Nephron (organoid): Measurements from ENCODE around the gene DDX59.

Source experiments
- H3K27ac Mint-ChIP-seq, 3 experiments: 2 replicates each; pipeline ENCODE4 v1.8.0; 2020; ENCODE audit warnings: mixed read lengths in 3 of 3, mild to moderate bottlenecking in 2 of 3, moderate library complexity in 1 of 3
- H3K27me3 Mint-ChIP-seq: 2 replicates; pipeline ENCODE4 v1.8.0; 2021; ENCODE audit warnings: low read depth, mild to moderate bottlenecking, moderate library complexity, mixed read lengths
- H3K36me3 Mint-ChIP-seq: 2 replicates; pipeline ENCODE4 v1.8.0; 2020; ENCODE audit warnings: low read depth, mixed read lengths
- H3K4me1 Mint-ChIP-seq: 2 replicates; pipeline ENCODE4 v1.8.0; 2020; ENCODE audit warnings: mixed read lengths
- H3K4me3 Mint-ChIP-seq, 3 experiments: 2 replicates each; pipeline ENCODE4 v1.8.0; 2020; ENCODE audit warnings: mild to moderate bottlenecking in 3 of 3, mixed read lengths in 3 of 3, moderate library complexity in 2 of 3
- H3K9me3 Mint-ChIP-seq: 2 replicates; pipeline ENCODE4 v1.8.0; 2020; ENCODE audit warnings: mixed read lengths
- TF ChIP-seq, protein P1 (sequence below), 3 experiments: fragments of 200-600 bp; sonication (generic); IDR thresholded peaks; one replicate each; pipeline ENCODE4 v1.5.0; 2021; ENCODE audit warnings: antibody characterized with exemption in 3 of 3; ENCODE audit not compliant: unreplicated experiment in 3 of 3

Gene DDX59

DNA sequence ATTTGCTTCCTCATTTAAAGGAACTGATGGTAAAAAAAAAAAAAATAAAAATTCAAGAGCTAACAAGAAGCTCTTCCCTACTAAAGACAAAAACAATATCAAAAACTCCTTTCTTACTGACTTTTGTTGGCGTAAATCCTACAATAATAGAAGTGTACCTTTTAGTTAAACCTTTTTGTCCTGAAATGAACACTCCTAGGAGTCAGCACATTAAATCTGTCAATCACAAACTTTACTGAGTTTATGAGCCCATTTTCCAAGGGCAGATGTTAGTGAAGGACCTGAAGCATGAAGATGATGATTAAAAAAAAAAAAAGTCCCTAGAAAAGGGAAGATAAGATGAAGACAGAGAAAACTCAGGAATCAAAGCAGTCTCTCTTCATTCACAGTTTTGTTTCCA, 22.6 kb upstream of the DDX59 start:
- Mint-ChIP-seq H3K9me3 (peaks cover 3% of the 10 kb centered on the region), H3K27me3 (no peaks in the 10 kb centered on the region), H3K36me3 (no peaks in the 10 kb centered on the region), H3K27ac (no peak overlapping the region), H3K4me3 (no peak overlapping the region), H3K4me1 (peaks cover 10% of the 10 kb centered on the region)
- TF ChIP-seq, protein P1, sequence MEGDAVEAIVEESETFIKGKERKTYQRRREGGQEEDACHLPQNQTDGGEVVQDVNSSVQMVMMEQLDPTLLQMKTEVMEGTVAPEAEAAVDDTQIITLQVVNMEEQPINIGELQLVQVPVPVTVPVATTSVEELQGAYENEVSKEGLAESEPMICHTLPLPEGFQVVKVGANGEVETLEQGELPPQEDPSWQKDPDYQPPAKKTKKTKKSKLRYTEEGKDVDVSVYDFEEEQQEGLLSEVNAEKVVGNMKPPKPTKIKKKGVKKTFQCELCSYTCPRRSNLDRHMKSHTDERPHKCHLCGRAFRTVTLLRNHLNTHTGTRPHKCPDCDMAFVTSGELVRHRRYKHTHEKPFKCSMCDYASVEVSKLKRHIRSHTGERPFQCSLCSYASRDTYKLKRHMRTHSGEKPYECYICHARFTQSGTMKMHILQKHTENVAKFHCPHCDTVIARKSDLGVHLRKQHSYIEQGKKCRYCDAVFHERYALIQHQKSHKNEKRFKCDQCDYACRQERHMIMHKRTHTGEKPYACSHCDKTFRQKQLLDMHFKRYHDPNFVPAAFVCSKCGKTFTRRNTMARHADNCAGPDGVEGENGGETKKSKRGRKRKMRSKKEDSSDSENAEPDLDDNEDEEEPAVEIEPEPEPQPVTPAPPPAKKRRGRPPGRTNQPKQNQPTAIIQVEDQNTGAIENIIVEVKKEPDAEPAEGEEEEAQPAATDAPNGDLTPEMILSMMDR (IDR thresholded peaks at IDR 0.05; ENCODE audit: unreplicated experiment in 3 of 3) = no peak

DNA sequence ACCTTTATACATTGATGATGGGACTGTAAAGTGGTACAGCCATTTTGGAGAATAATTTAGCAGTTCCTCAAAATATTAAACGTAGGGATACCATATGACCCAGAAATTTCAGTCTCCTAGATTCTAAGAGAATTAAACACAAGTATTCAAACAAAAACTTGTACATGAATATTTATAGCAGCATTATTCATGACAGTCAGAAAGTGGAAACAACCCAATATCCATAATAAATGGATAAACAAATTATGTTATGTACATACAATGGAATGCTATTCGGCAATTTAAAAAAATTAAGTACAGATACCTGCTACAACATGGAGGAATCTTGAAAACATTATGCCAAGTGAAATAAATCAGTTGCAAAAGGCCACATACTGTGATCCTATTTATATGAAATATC, 16.9 kb upstream of the DDX59 start:
- Mint-ChIP-seq H3K9me3 (no peaks in the 10 kb centered on the region), H3K4me1 (no peaks in the 10 kb centered on the region), H3K27me3 (no peaks in the 10 kb centered on the region), H3K27ac (no peak overlapping the region), H3K36me3 (no peaks in the 10 kb centered on the region), H3K4me3 (no peak overlapping the region)
- TF ChIP-seq, protein P1 (IDR thresholded peaks at IDR 0.05; ENCODE audit: unreplicated experiment in 3 of 3) = no peak

DNA sequence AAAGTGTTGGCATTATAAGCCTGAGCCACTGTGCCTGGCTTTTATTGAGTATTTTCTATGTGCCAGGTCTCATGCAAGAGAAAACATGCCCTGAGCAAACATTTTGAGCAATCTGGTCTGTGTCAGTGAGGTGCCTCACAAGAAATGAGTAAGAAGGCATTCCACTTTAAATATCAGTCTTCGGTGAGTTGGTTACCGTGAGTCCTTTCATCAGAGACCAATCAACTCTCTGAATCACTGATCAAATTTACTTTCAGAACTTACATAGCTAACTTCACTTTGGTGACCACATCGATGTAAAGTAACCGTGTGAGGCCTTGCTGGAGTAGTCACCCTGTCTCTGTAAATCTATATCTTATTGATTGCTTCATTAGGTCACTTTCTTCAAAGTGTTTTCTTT, 14.3 kb upstream of the DDX59 start:
- Mint-ChIP-seq H3K27ac (no peak overlapping the region), H3K27me3 (no peaks in the 10 kb centered on the region), H3K4me3 (no peak overlapping the region), H3K36me3 (no peaks in the 10 kb centered on the region), H3K9me3 (no peaks in the 10 kb centered on the region), H3K4me1 (no peaks in the 10 kb centered on the region)
- TF ChIP-seq, protein P1 (IDR thresholded peaks at IDR 0.05; ENCODE audit: unreplicated experiment in 3 of 3) = no peak

DNA sequence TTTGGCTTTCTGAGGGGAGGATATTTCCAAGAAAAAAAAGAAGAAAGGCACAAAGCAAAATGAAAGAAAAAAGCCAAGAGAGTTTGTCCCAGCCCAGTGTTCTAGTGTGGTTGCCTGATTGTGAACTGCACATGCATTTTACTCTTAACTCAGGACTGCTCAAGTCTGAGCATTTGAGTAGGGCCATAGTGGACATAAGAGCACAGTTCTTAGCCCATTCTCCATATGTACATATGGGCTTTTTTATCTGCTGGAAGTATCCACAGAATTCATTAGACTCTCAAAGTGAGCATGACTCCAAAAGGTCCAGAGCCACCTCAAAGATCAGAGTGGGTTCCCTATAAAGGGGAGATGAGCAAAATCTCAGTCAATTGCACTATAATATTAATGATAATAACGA, 13.6 kb upstream of the DDX59 start:
- Mint-ChIP-seq H3K36me3 (no peaks in the 10 kb centered on the region), H3K27me3 (no peaks in the 10 kb centered on the region), H3K4me1 (no peaks in the 10 kb centered on the region), H3K4me3 (no peak overlapping the region), H3K27ac (no peak overlapping the region), H3K9me3 (no peaks in the 10 kb centered on the region)
- TF ChIP-seq, protein P1 (IDR thresholded peaks at IDR 0.05; ENCODE audit: unreplicated experiment in 3 of 3) = no peak

DNA sequence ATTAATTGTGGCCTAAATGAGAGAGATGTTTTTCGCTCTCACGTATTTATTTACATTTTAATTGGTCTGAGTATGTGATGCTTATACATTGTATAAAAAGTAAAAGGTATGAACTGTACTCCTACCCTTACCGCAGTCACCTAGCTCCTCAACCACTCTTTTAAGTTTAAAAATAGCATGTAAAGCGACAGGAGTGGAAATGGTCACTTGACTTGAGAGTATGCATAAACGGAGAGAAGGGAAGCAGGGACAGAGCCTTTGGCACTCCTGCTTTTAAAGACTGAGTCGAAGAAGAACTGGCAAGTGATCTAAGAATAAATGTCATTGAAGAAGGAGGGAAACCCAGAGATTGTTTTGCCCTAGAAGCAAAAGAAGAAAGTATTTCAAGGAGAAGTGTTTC, 11.5 kb upstream of the DDX59 start:
- Mint-ChIP-seq H3K36me3 (no peaks in the 10 kb centered on the region), H3K27ac (no peak overlapping the region), H3K27me3 (no peaks in the 10 kb centered on the region), H3K4me3 (no peak overlapping the region), H3K9me3 (no peaks in the 10 kb centered on the region), H3K4me1 (no peaks in the 10 kb centered on the region)
- TF ChIP-seq, protein P1 (IDR thresholded peaks at IDR 0.05; ENCODE audit: unreplicated experiment in 3 of 3) = no peak

DNA sequence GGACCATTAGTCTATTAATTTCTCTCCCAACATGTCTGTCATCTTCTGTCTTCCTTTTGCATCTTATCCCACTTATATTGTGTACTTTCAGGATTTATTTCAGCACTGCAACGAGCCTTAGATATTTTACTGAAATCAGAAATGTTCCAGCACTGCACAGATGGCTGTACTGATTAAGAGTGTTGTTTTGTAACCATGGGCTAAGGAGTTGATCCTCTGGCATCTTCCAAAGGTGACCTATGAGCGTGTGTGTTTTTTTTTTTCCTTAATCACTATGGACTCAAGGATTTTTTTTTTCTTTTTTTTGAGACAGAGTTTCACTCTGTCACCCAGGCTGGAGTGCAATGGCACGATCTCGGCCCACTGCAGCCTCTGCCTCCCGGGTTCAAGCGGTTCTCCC, 7.1 kb upstream of the DDX59 start:
- TF ChIP-seq, protein P1 (IDR thresholded peaks at IDR 0.05; ENCODE audit: unreplicated experiment in 3 of 3) = no peak
- Mint-ChIP-seq H3K27me3 (no peaks in the 10 kb centered on the region), H3K9me3 (no peaks in the 10 kb centered on the region), H3K4me3 (no peak overlapping the region), H3K27ac (no peak overlapping the region), H3K36me3 (no peaks in the 10 kb centered on the region), H3K4me1 (peaks cover 5% of the 10 kb centered on the region)
